GM18870 (cell line): ENCODE results near the gene CPLX3.

ENCODE experiments used
- ATAC-seq: cut with Tn5 transposase; IDR thresholded peaks from one replicate; pipeline ENCODE4 v1.9.1; 2021; ENCODE audit warnings: moderate library complexity; ENCODE audit not compliant: unreplicated experiment

CPLX3 gene

GRCh38 chr15:74827614-74828013, 1.2 kb downstream of the CPLX3 start:
- no peak for ATAC-seq

GRCh38 chr15:74828835-74829234, 2.4 kb downstream of the CPLX3 start:
- ATAC-seq = no peak

- no peak for ATAC-seq
Observed at GRCh38 chr15:74829486-74829885, 3.1 kb downstream of the CPLX3 start.

GRCh38 chr15:74829991-74830390, 3.6 kb downstream of the CPLX3 start:
- no peak for ATAC-seq

- no peak for ATAC-seq
Observed at GRCh38 chr15:74830868-74831267, 4.4 kb downstream of the CPLX3 start.

- no peak for ATAC-seq
Observed at GRCh38 chr15:74831813-74832495, 5.5 kb downstream of the CPLX3 start.

- ATAC-seq = no peak
Observed at GRCh38 chr15:74832826-74833225, 6.4 kb downstream of the CPLX3 start.

GRCh38 chr15:74833376-74834107, 7.1 kb downstream of the CPLX3 start:
- ATAC-seq = no peak

- ATAC-seq = no peak
Observed at GRCh38 chr15:74835312-74835823, 8.9 kb downstream of the CPLX3 start.

- no peak for ATAC-seq
Observed at GRCh38 chr15:74836846-74837245, 10.4 kb downstream of the CPLX3 start.

GRCh38 chr15:74837482-74838136, 11.2 kb downstream of the CPLX3 start:
- no peak for ATAC-seq

GRCh38 chr15:74838137-74838516, 11.7 kb downstream of the CPLX3 start:
- no peak for ATAC-seq

- ATAC-seq = no peak
Observed at GRCh38 chr15:74838746-74839525, 12.5 kb downstream of the CPLX3 start.

- no peak for ATAC-seq
Observed at GRCh38 chr15:74839526-74840395, 13.3 kb downstream of the CPLX3 start.

- ATAC-seq = no peak
Observed at GRCh38 chr15:74840851-74841775, 14.7 kb downstream of the CPLX3 start.

GRCh38 chr15:74841891-74842373, 15.5 kb downstream of the CPLX3 start:
- ATAC-seq = no peak

- no peak for ATAC-seq
Observed at GRCh38 chr15:74842581-74843444, 16.4 kb downstream of the CPLX3 start, which contains the start of gene ULK3. Gene ULK3, minus strand, starts transcription at chr15:74843156. Its CDS starts 51 bp downstream, at chr15:74843105.

- ATAC-seq = no peak
Observed at GRCh38 chr15:74843445-74843828, 17.0 kb downstream of the CPLX3 start.
